GM12878 (cell line): Measurements from ENCODE around the gene HIPK4. TPM values are rescaled to one million over a fixed set of nuclear protein-coding genes. Genes with fewer than 3 reads are reported as not detected.

Source experiments
- ATAC-seq: fragments of 200-7000 bp; cut with Tn5 transposase; 3 replicates; pipeline ENCODE4 v1.9.1; 2020; ENCODE audit warnings: mild to moderate bottlenecking, moderate library complexity
- BruUV-seq: library from RNA; stranded (reverse); fragments of 400-500 nt; replicated peaks from 2 replicates; lab custom pipeline; 2021; lab: Mats Ljungman, UMichigan
- CTCF ChIA-PET: fragments of 300-600 bp; sonication (Branson Sonifier 250); formaldehyde crosslinking; extraction: SDS; loops from one replicate; lab custom pipeline; 2021; ENCODE audit warnings: inconsistent platforms; lab: Yijun Ruan, JAX
- POLR2A ChIA-PET: fragments of 350-600 bp; formaldehyde crosslinking; extraction: SDS; loops from one replicate; lab custom pipeline; 2021; ENCODE audit warnings: inconsistent platforms; lab: Charles Lee
- RAD21 ChIA-PET: fragments of 300-600 bp; sonication (Branson Sonifier 250); formaldehyde crosslinking; loops from one replicate; lab custom pipeline; 2023; ENCODE audit warnings: antibody characterized with exemption; ENCODE audit not compliant: unreplicated experiment; lab: Charles Lee
- SMC1A ChIA-PET: fragments of 300-600 bp; sonication (Branson Sonifier 250); formaldehyde crosslinking; loops from one replicate; lab custom pipeline; 2023; ENCODE audit not compliant: unreplicated experiment, uncharacterized antibody; lab: Charles Lee
- DNase-seq: peaks from one replicate; pipeline ENCODE4 v3.0.0-alpha.2; 2011; ENCODE audit warnings: low read depth, low spot score
- FAIRE-seq: peaks from 3 replicates; lab custom pipeline; 2011; peaks lifted over from hg19 to GRCh38; lab: Jason Lieb, UNC
- H2AFZ ChIP-seq: 2 replicates; pipeline ENCODE4 v1.6.0; 2011; ENCODE audit warnings: low read depth, low read length, control low read depth; ENCODE audit not compliant: control insufficient read depth
- H3K27ac ChIP-seq: 2 replicates; pipeline ENCODE4 v1.5.1; 2011; ENCODE audit warnings: control low read depth; ENCODE audit not compliant: control insufficient read depth, insufficient read depth
- H3K27me3 ChIP-seq, 2 experiments: replicated peaks in 1 of 2; 2 replicates each; pipeline versions ENCODE4 v1.6.0 to v1.6.1; 2011; ENCODE audit warnings: low read length in 1 of 2; ENCODE audit not compliant: control insufficient read depth in 2 of 2, insufficient read depth in 2 of 2
- H3K36me3 ChIP-seq, 2 experiments: 2 replicates each; pipeline ENCODE4 v1.5.1; 2011; ENCODE audit warnings: low read length in 1 of 2; ENCODE audit not compliant: control insufficient read depth in 2 of 2, insufficient read depth in 2 of 2
- H3K4me1 ChIP-seq: 2 replicates; pipeline ENCODE4 v1.6.1; 2011; ENCODE audit warnings: mild to moderate bottlenecking, low read length, moderate library complexity, mixed read lengths; ENCODE audit not compliant: control insufficient read depth, insufficient read depth
- H3K4me2 ChIP-seq: 2 replicates; pipeline ENCODE4 v1.6.0; 2011; ENCODE audit warnings: control low read depth; ENCODE audit not compliant: control insufficient read depth, insufficient read depth
- H3K4me3 ChIP-seq: fragments of 200-600 bp; sonication (generic); 2 replicates; pipeline ENCODE4 v1.5.1; 2016
- H3K79me2 ChIP-seq: 2 replicates; pipeline ENCODE4 v1.6.0; 2011; ENCODE audit warnings: low read length; ENCODE audit not compliant: control insufficient read depth, insufficient read depth
- H3K9ac ChIP-seq: 2 replicates; pipeline ENCODE4 v1.8.0; 2011; ENCODE audit warnings: low read length, control low read depth, mixed read lengths; ENCODE audit not compliant: control insufficient read depth, insufficient read depth
- H3K9me3 ChIP-seq: replicated peaks from 3 replicates; pipeline ENCODE4 v1.5.1; 2011; ENCODE audit warnings: mild to moderate bottlenecking, low read length; ENCODE audit not compliant: control insufficient read depth, insufficient read depth
- H4K20me1 ChIP-seq: 2 replicates; pipeline ENCODE4 v1.6.0; 2011; ENCODE audit not compliant: control insufficient read depth, insufficient read depth
- EP300 ChIP-seq, 2 experiments: fragments of 150-350 bp in 1 of 2; IDR thresholded peaks; 2 replicates each; pipeline ENCODE4 v1.6.1; 2011 to 2012; ENCODE audit warnings: low read depth in 2 of 2, low read length in 2 of 2, borderline replicate concordance in 1 of 2, improper control_type of control experiment in 1 of 2, inconsistent platforms in 1 of 2; ENCODE audit not compliant: control insufficient read depth in 1 of 2
- JUND ChIP-seq: IDR thresholded peaks from 2 replicates; pipeline ENCODE4 v1.6.1; 2012; ENCODE audit warnings: low read depth, mild to moderate bottlenecking, low read length, improper control_type of control experiment, moderate library complexity
- KLF5 ChIP-seq: fragments of 450-650 bp; IDR thresholded peaks from 2 replicates; pipeline ENCODE4 v1.6.1; 2014; ENCODE audit warnings: mild to moderate bottlenecking; ENCODE audit not compliant: partially characterized antibody
- MTA3 ChIP-seq: IDR thresholded peaks from 2 replicates; pipeline ENCODE4 v1.6.1; 2012; ENCODE audit warnings: low read length, inconsistent platforms, borderline replicate concordance
- YY1 ChIP-seq: IDR thresholded peaks from 2 replicates; pipeline ENCODE4 v1.6.1; 2011; ENCODE audit warnings: low read depth, mild to moderate bottlenecking, low read length
- WGBS: methylation state at CpG from one replicate; pipeline ENCODE4 v1.1.6; 2016; ENCODE audit warnings: low lambda C conversion rate; ENCODE audit not compliant: insufficient replicate concordance, insufficient coverage; ENCODE audit errors: missing lambda C conversion rate; 5-methylcytosine and 5-hydroxymethylcytosine counted together
- in situ Hi-C: fragments of 300-500 bp; cut with MboI; formaldehyde crosslinking; loops from 9 replicates; pipeline ENCODE4 v1.14.3; 2018; ENCODE audit warnings: mixed read lengths
- intact Hi-C: fragments of 100-400 bp; cut with micrococcal nuclease; formaldehyde crosslinking; loops from one replicate; pipeline ENCODE4 v1.14.2; 2022; ENCODE audit not compliant: unreplicated experiment
- polyA plus RNA-seq, 11 experiments: library from polyadenylated mRNA; depleted of rRNA in 4 of 11; unstranded in 6 of 11; stranded (reverse) in 5 of 11; fragments of >200 nt; fragmentation: Nextera tagmentation in 4 of 11; fragmentation: Illumina TruSeq in 1 of 11; extraction: Ambion mirVana in 4 of 11; extraction: Trizol in 1 of 11; gene quantifications; 1 replicate in 1 of 11; 2 replicates in 10 of 11; pipeline versions ENCODE4 v1.2.1 to v1.2.3, GENCODE V29; 2011 to 2016; ENCODE audit warnings: inconsistent platforms in 2 of 11, missing spikeins in 2 of 11, low read depth in 1 of 11
- total RNA-seq, 4 experiments: library from RNA; depleted of rRNA in 3 of 4; stranded (reverse); fragments of >200 nt in 3 of 4; fragmentation: Illumina TruSeq in 1 of 4; extraction: Trizol in 1 of 4; gene quantifications; 2 replicates each; pipeline versions ENCODE4 v1.2.1 to v1.2.3, GENCODE V29; 2013 to 2021
- TF ChIP-seq, protein P1 (sequence below): IDR thresholded peaks from 2 replicates; pipeline ENCODE4 v1.6.1; 2011; ENCODE audit warnings: low read depth, mild to moderate bottlenecking, low read length, moderate library complexity, borderline replicate concordance; ENCODE audit errors: extremely low read depth
- TF ChIP-seq, protein P2 (sequence below): IDR thresholded peaks from 2 replicates; pipeline ENCODE4 v1.6.1; 2012; ENCODE audit warnings: low read depth, low read length, improper control_type of control experiment
- TF ChIP-seq, protein P3 (sequence below): IDR thresholded peaks from 2 replicates; pipeline ENCODE4 v1.6.1; 2012; ENCODE audit warnings: mild to moderate bottlenecking, low read depth, low read length

HIPK4 gene
- total and polyA plus RNA-seq, 10 of the 15 experiments (the other 5 are each of a cell fraction or from before 2014, with no cell fraction given), result 0.07 to 0.13 (median 0.08) TPM; not detected in 7

DNA sequence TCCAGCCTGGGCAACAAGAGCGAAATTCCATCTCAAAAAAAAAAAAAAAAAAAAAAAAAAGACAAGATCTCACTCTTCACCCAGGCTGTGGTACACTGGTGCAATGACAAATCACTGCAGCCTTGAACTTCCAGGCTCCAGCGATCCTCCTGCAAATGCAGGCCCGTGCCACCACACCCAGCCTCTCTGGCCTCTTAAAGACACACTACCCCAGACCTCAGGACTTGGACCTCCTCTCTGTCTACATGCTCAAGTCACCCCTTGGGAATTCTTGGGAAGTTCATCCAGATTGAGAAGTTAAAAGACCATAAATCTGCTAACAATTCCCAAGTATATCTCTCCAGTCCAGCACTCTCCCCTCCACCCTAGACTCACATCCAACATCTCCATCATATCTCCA, 10.6 kb upstream of the HIPK4 start:
- no peaks in the 10 kb centered on the region for H3K36me3 ChIP-seq
- in situ Hi-C loops (no loop called here), intact Hi-C loops (loop anchor here (5.0 kb wide), 1 partner anchor 43 kb away; no protein-coding TSS in a partner anchor)
- no peak overlapping the region for H3K27ac ChIP-seq
- no peak for FAIRE-seq
- H3K9ac ChIP-seq, result no peak overlapping the region
- H3K4me1 ChIP-seq, result peaks cover 5% of the 10 kb centered on the region
- ATAC-seq, result no peak
- ChIA-PET RAD21 (interaction anchor here (0.7 kb wide), 1 partner anchor 17 kb away, joined by 3 read pairs; no protein-coding TSS in a partner anchor), POLR2A (no interaction called here), SMC1A (no interaction called here)
- H4K20me1 ChIP-seq, result no peaks in the 10 kb centered on the region
- H2AFZ ChIP-seq, result no peak overlapping the region
- no peak overlapping the region for H3K4me2 ChIP-seq
- DNase-seq, result no peak
- no peaks in the 10 kb centered on the region for H3K9me3 ChIP-seq
- no peaks in the 10 kb centered on the region for H3K79me2 ChIP-seq
- no TSS peak for BruUV-seq
- no peak overlapping the region for H3K4me3 ChIP-seq
- no peaks in the 10 kb centered on the region for H3K27me3 ChIP-seq
- WGBS, result 73% methylated on average over 3 of the region's 3 CpGs
- TF ChIP-seq, protein P1, sequence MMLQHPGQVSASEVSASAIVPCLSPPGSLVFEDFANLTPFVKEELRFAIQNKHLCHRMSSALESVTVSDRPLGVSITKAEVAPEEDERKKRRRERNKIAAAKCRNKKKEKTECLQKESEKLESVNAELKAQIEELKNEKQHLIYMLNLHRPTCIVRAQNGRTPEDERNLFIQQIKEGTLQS, result no peak
- TF ChIP-seq MTA3 (no peak), EP300 (IDR thresholded peaks at IDR 0.05; ENCODE audit: borderline replicate concordance in 1 of 2, control insufficient read depth in 1 of 2, low read depth in 2 of 2, low read length in 2 of 2) (no peak), YY1 (no peak), JUND (no peak), KLF5 (no peak)
- TF ChIP-seq, protein P2, sequence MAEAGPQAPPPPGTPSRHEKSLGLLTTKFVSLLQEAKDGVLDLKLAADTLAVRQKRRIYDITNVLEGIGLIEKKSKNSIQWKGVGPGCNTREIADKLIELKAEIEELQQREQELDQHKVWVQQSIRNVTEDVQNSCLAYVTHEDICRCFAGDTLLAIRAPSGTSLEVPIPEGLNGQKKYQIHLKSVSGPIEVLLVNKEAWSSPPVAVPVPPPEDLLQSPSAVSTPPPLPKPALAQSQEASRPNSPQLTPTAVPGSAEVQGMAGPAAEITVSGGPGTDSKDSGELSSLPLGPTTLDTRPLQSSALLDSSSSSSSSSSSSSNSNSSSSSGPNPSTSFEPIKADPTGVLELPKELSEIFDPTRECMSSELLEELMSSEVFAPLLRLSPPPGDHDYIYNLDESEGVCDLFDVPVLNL, result no peak
- TF ChIP-seq, protein P3, sequence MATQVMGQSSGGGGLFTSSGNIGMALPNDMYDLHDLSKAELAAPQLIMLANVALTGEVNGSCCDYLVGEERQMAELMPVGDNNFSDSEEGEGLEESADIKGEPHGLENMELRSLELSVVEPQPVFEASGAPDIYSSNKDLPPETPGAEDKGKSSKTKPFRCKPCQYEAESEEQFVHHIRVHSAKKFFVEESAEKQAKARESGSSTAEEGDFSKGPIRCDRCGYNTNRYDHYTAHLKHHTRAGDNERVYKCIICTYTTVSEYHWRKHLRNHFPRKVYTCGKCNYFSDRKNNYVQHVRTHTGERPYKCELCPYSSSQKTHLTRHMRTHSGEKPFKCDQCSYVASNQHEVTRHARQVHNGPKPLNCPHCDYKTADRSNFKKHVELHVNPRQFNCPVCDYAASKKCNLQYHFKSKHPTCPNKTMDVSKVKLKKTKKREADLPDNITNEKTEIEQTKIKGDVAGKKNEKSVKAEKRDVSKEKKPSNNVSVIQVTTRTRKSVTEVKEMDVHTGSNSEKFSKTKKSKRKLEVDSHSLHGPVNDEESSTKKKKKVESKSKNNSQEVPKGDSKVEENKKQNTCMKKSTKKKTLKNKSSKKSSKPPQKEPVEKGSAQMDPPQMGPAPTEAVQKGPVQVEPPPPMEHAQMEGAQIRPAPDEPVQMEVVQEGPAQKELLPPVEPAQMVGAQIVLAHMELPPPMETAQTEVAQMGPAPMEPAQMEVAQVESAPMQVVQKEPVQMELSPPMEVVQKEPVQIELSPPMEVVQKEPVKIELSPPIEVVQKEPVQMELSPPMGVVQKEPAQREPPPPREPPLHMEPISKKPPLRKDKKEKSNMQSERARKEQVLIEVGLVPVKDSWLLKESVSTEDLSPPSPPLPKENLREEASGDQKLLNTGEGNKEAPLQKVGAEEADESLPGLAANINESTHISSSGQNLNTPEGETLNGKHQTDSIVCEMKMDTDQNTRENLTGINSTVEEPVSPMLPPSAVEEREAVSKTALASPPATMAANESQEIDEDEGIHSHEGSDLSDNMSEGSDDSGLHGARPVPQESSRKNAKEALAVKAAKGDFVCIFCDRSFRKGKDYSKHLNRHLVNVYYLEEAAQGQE, result no peak
- TF ChIP-seq, all 136 proteins: peak for 0
- CTCF ChIA-PET, result interaction anchor here (1.9 kb wide), 1 partner anchor 95 kb away, joined by 6 read pairs; no protein-coding TSS in a partner anchor
